ENCODE data around the gene GPR119.
"Not testable (repeated sequence)": the region's sequence is repeated elsewhere in the genome, so short reads cannot be mapped to it uniquely, and the experiment has no call there.

Gene GPR119

GRCh38 chrX:130385520-130385919, at the start of gene GPR119:
Gene GPR119 (minus strand): TSS chrX:130385674. CDS start chrX:130385447, 227 bp downstream.
- in situ Hi-C loops (cut with MboI; ENCODE audit: low sequenced_read_pairs) = no loop called here

GRCh38 chrX:130429236-130429635, 43.8 kb upstream of the GPR119 start:
- in situ Hi-C loops (cut with MboI; ENCODE audit: low sequenced_read_pairs) = not testable (repeated sequence)

- in situ Hi-C loops (cut with MboI; ENCODE audit: low sequenced_read_pairs) = no loop called here
Observed at GRCh38 chrX:130426531-130426930, 41.1 kb upstream of the GPR119 start.

GRCh38 chrX:130419263-130419662, 33.8 kb upstream of the GPR119 start:
- in situ Hi-C loops (cut with MboI; ENCODE audit: low sequenced_read_pairs) = no loop called here

- in situ Hi-C loops (cut with MboI; ENCODE audit: low sequenced_read_pairs) = no loop called here
Observed at GRCh38 chrX:130418740-130419139, 33.3 kb upstream of the GPR119 start.

- in situ Hi-C loops (cut with MboI; ENCODE audit: low sequenced_read_pairs) = no loop called here
Observed at GRCh38 chrX:130418066-130418465, 32.6 kb upstream of the GPR119 start.

- in situ Hi-C loops (cut with MboI; ENCODE audit: low sequenced_read_pairs) = no loop called here
Observed at GRCh38 chrX:130416785-130417184, 31.3 kb upstream of the GPR119 start.

GRCh38 chrX:130415201-130415600, 29.7 kb upstream of the GPR119 start:
- in situ Hi-C loops (cut with MboI; ENCODE audit: low sequenced_read_pairs) = no loop called here

GRCh38 chrX:130414800-130415199, 29.3 kb upstream of the GPR119 start:
- in situ Hi-C loops (cut with MboI; ENCODE audit: low sequenced_read_pairs) = no loop called here

GRCh38 chrX:130413415-130413814, 27.9 kb upstream of the GPR119 start:
- in situ Hi-C loops (cut with MboI; ENCODE audit: low sequenced_read_pairs) = no loop called here

- in situ Hi-C loops (cut with MboI; ENCODE audit: low sequenced_read_pairs) = no loop called here
Observed at GRCh38 chrX:130402208-130402684, 16.8 kb upstream of the GPR119 start.

GRCh38 chrX:130401415-130402207, 16.1 kb upstream of the GPR119 start, which contains the start of gene RBMX2:
Gene RBMX2 (plus strand): TSS chrX:130401987. CDS start chrX:130402033, 46 bp downstream.
- in situ Hi-C loops (cut with MboI; ENCODE audit: low sequenced_read_pairs) = no loop called here

- in situ Hi-C loops (cut with MboI; ENCODE audit: low sequenced_read_pairs) = no loop called here
Observed at GRCh38 chrX:130395341-130395740, 9.9 kb upstream of the GPR119 start.

- in situ Hi-C loops (cut with MboI; ENCODE audit: low sequenced_read_pairs) = no loop called here
Observed at GRCh38 chrX:130393451-130394074, 8.1 kb upstream of the GPR119 start.

- in situ Hi-C loops (cut with MboI; ENCODE audit: low sequenced_read_pairs) = no loop called here
Observed at GRCh38 chrX:130386408-130386808, 934 bp upstream of the GPR119 start.

GRCh38 chrX:130378024-130378669, 7.3 kb downstream of the GPR119 start:
- in situ Hi-C loops (cut with MboI; ENCODE audit: low sequenced_read_pairs) = no loop called here

- in situ Hi-C loops (cut with MboI; ENCODE audit: low sequenced_read_pairs) = no loop called here
Observed at GRCh38 chrX:130376077-130376476, 9.4 kb downstream of the GPR119 start.

- in situ Hi-C loops (cut with MboI; ENCODE audit: low sequenced_read_pairs) = not testable (repeated sequence)
Observed at GRCh38 chrX:130352050-130352449, 33.4 kb downstream of the GPR119 start.

GRCh38 chrX:130351567-130351966, 33.9 kb downstream of the GPR119 start:
- in situ Hi-C loops (cut with MboI; ENCODE audit: low sequenced_read_pairs) = no loop called here

- in situ Hi-C loops (cut with MboI; ENCODE audit: low sequenced_read_pairs) = no loop called here
Observed at GRCh38 chrX:130347321-130347720, 38.2 kb downstream of the GPR119 start.

- in situ Hi-C loops (cut with MboI; ENCODE audit: low sequenced_read_pairs) = no loop called here
Observed at GRCh38 chrX:130343411-130343810, 42.1 kb downstream of the GPR119 start.

- in situ Hi-C loops (cut with MboI; ENCODE audit: low sequenced_read_pairs) = no loop called here
Observed at GRCh38 chrX:130340271-130340670, 45.2 kb downstream of the GPR119 start.

Measured in HL-60/S4 treated with retinoic acid at 250 ng/mL for 4 days and 3 days (cell line).